Embryonic facial prominence (tissue), 1 donor: Measurements from ENCODE around the gene PDCD2L.
"Not testable (repeated sequence)": the region's sequence is repeated elsewhere in the genome, so short reads cannot be mapped to it uniquely, and the experiment has no call there.

ENCODE experiments used
- DNase-seq: peaks from one replicate; pipeline ENCODE4 v3.0.0-alpha.2; 2016; ENCODE audit errors: extremely low spot score

The PDCD2L gene

DNA sequence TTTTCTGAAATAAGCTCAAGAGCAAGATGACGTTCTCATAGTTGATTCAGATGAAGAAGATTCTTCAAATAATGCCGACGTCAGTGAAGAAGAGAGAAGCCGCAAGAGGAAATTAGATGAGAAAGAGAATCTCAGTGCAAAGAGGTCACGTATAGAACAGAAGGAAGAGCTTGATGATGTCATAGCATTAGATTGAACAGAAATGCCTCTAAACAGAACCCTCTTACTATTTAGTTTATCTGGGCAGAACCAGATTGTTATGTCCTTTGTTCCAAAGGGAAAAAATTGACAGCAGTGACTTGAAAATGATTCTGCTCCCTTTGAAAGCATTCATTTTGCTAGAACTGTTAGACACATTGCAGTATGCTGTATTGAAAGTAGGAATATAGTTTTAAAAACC is 64.8 kb downstream of the PDCD2L start:
- DNase-seq: not testable (repeated sequence)

- DNase-seq: no peak
Measured at GRCh38 chr19:34471906-34472700, 67.9 kb downstream of the PDCD2L start.

DNA sequence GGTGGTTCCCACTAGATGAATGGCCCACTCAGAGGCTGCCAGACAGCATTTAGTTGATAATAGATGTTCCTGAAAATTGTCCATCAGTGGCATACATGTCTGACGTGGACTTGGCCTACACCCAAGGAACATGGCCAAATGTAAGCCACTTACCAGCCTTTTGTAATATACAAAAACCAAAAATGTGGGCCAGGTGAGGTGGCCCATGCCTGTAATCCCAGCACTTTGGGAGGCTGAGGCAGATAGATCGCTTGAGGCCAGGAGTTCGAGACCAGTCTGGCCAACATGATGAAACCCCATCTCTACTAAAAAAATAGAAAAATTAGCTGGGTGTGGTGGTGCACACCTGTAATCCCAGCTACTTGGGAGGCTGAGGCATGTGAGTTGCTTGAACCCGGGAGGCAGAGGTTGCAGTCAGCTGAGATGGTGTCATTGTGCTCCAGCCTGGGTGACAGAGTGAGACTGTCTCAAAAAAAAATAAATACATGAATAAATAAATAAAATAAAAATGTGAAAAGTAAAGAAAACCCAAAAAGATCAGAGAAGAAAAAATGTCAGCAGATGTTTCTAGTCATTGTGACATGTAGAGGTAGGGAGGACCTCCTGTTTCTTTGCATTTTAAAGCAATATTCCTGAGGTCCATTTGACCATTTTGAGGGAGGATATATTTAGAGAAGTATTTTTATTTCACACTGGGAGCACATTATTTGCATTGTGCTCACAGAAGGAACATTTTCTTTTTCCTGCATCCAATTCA is 70.2 kb downstream of the PDCD2L start:
- DNase-seq: no peak

DNA sequence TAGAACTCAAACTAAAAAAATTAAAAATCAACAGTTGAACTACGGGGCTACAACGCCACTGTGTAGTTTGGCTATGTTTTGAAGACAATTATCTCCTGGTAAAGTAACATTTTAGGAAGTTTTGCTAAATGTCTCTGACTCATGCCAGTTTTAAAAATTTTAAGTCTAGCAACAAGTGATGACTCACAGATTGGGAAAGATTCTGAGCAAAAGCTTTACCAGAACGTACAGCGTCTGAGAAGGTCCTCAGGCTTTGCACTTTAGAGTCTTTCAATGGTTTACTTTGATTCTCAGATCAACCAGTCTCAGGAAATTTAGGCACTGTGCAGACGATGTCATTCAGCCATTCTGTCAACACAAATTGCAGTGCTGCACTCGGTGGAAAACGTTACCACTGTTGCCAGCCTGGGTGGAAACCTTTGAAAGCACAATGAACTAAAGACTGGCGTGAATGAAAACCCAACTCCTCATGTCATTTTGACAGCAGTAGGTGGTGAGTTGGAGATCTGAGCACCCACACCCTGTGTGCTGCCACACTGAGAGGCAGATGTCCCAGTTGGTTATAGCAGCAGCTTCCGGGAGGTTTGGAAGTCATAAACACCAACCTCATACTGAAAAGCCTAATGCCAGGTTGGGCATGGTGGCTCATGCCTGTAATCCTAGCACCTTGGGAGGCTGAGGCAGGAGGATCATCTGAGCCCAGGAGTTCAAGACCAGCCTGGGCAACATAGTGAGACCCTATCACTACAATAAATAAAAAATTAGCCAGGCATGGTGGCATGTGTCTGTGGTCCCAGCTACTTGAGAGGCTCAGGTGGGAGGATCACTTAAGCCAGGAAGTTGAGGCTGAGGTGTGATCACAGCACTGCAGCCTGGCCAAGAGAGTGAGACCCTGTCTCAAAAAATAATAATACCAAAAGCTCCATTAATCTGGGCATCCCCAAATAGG is 71.1 kb downstream of the PDCD2L start:
- no peak for DNase-seq
